HepG2 (cell line): ENCODE measurements around the gene PAN2. TPM values are rescaled to one million over a fixed set of nuclear protein-coding genes. Genes with fewer than 3 reads are reported as not detected.

ENCODE experiments used
- ATAC-seq: fragments of 200-7000 bp; cut with Tn5 transposase; 3 replicates; pipeline ENCODE4 v1.9.1; 2020; ENCODE audit warnings: mild to moderate bottlenecking, moderate library complexity
- BruUV-seq: library from RNA; stranded (reverse); fragments of 400-500 nt; replicated peaks from 2 replicates; lab custom pipeline; 2021; lab: Mats Ljungman, UMichigan
- CTCF ChIA-PET: fragments of 300-600 bp; formaldehyde crosslinking; extraction: SDS; loops from one replicate; lab custom pipeline; 2021; ENCODE audit warnings: low total read pairs, inconsistent platforms, low intra/inter-chr PET ratio; lab: Yijun Ruan, JAX
- POLR2A ChIA-PET: fragments of 350-600 bp; sonication (Branson Sonifier 250); formaldehyde crosslinking; loops from one replicate; lab custom pipeline; 2020; ENCODE audit warnings: antibody characterized with exemption, inconsistent platforms; lab: Yijun Ruan, JAX
- DNase-seq: peaks from one replicate; pipeline ENCODE4 v3.0.0-alpha.2; 2015; ENCODE audit warnings: low spot score
- FAIRE-seq: peaks from 3 replicates; lab custom pipeline; 2011; peaks lifted over from hg19 to GRCh38; lab: Jason Lieb, UNC
- H2AFZ ChIP-seq: one replicate; pipeline ENCODE4 v1.6.1; 2011; ENCODE audit warnings: low read length, inconsistent platforms
- H3K27ac ChIP-seq: fragments of 300-600 bp; 3 replicates; pipeline ENCODE4 v1.8.0; 2011; ENCODE audit warnings: mixed run types, mild to moderate bottlenecking, mixed read lengths, low read length, inconsistent platforms; ENCODE audit not compliant: insufficient read depth; ENCODE audit errors: extremely low read length
- H3K27me3 ChIP-seq, 2 experiments: fragments of 200-600 bp in 1 of 2; 2 replicates in 1 of 2; 3 replicates in 1 of 2; pipeline versions ENCODE4 v1.6.0 to v1.8.0; 2011; ENCODE audit warnings: low read length in 2 of 2, mild to moderate bottlenecking in 2 of 2, moderate library complexity in 2 of 2, inconsistent platforms in 1 of 2; ENCODE audit not compliant: insufficient read depth in 2 of 2, control insufficient read depth in 1 of 2
- H3K36me3 ChIP-seq, 2 experiments: fragments of 200-600 bp in 1 of 2; replicated peaks in 1 of 2; 2 replicates in 1 of 2; 3 replicates in 1 of 2; pipeline versions ENCODE4 v1.5.1 to v1.8.0; 2011; ENCODE audit warnings: low read length in 2 of 2, inconsistent platforms in 1 of 2; ENCODE audit not compliant: insufficient read depth in 2 of 2, control insufficient read depth in 1 of 2
- H3K4me1 ChIP-seq: 2 replicates; pipeline ENCODE4 v1.5.1; 2012; ENCODE audit warnings: low read length, inconsistent platforms; ENCODE audit not compliant: insufficient read depth
- H3K4me2 ChIP-seq: 2 replicates; pipeline ENCODE4 v1.6.0; 2011; ENCODE audit warnings: low read depth, low read length, inconsistent platforms
- H3K4me3 ChIP-seq, 3 experiments: fragments of 200-600 bp in 1 of 3; sonication (generic), shearing (Covaris generic) in 1 of 3; replicated peaks in 1 of 3; 2 replicates each; pipeline ENCODE4 v1.5.1; 2011 to 2016; ENCODE audit warnings: low read length in 3 of 3, inconsistent platforms in 2 of 3, low read depth in 2 of 3, mild to moderate bottlenecking in 2 of 3, control low read depth in 1 of 3, mixed read lengths in 1 of 3; ENCODE audit not compliant: insufficient read depth in 1 of 3
- H3K79me2 ChIP-seq: one replicate; pipeline ENCODE4 v1.6.1; 2011; ENCODE audit warnings: low read length, inconsistent platforms; ENCODE audit not compliant: insufficient read depth
- H3K9ac ChIP-seq: 2 replicates; pipeline ENCODE4 v1.6.0; 2011; ENCODE audit warnings: mild to moderate bottlenecking, low read depth, low read length, inconsistent platforms; ENCODE audit not compliant: insufficient read depth
- H3K9me3 ChIP-seq: 2 replicates; pipeline ENCODE4 v1.5.1; 2012; ENCODE audit warnings: mild to moderate bottlenecking, low read length
- H4K20me1 ChIP-seq: 2 replicates; pipeline ENCODE4 v1.6.0; 2011; ENCODE audit warnings: inconsistent platforms, mild to moderate bottlenecking, low read length, moderate library complexity; ENCODE audit not compliant: insufficient read depth
- ATAD3A ChIP-seq: sonication (generic); formaldehyde crosslinking; IDR thresholded peaks from 2 replicates; pipeline ENCODE4 v1.4.0; 2020; ENCODE audit warnings: missing genetic modification reagents
- FOXO1 ChIP-seq: sonication (generic); formaldehyde crosslinking; IDR thresholded peaks from 2 replicates; pipeline ENCODE4 v1.4.0; 2020; ENCODE audit warnings: missing genetic modification reagents
- LBX2 ChIP-seq: sonication (generic); formaldehyde crosslinking; IDR thresholded peaks from 2 replicates; pipeline ENCODE4 v1.5.0; 2020; ENCODE audit warnings: missing genetic modification reagents, mild to moderate bottlenecking, borderline replicate concordance
- MTERF4 ChIP-seq: sonication (generic); formaldehyde crosslinking; IDR thresholded peaks from 2 replicates; pipeline ENCODE4 v1.8.0; 2023; ENCODE audit warnings: mild to moderate bottlenecking, missing genetic modification reagents
- NR2F1 ChIP-seq, 2 experiments: fragments of 450-650 bp in 1 of 2; formaldehyde crosslinking in 1 of 2; IDR thresholded peaks; 2 replicates each; pipeline versions ENCODE4 v1.5.0 to v1.6.1; 2016 to 2020; ENCODE audit warnings: mild to moderate bottlenecking in 1 of 2, missing compliant biosample characterization in 1 of 2, missing genetic modification reagents in 1 of 2, moderate library complexity in 1 of 2
- PPARG ChIP-seq: conservative IDR thresholded peaks from 2 replicates; pipeline ENCODE4 v1.6.1; 2016; ENCODE audit warnings: missing biosample characterization, missing genetic modification reagents
- RFXAP ChIP-seq: sonication (generic); formaldehyde crosslinking; IDR thresholded peaks from 2 replicates; pipeline ENCODE4 v1.4.0; 2020; ENCODE audit warnings: missing genetic modification reagents, borderline replicate concordance
- SCMH1 ChIP-seq: sonication (generic); formaldehyde crosslinking; IDR thresholded peaks from 2 replicates; pipeline ENCODE4 v1.9.0; 2021; ENCODE audit warnings: missing genetic modification reagents, mild to moderate bottlenecking, borderline replicate concordance
- ZBTB4 ChIP-seq: sonication (generic); formaldehyde crosslinking; IDR thresholded peaks from 2 replicates; pipeline ENCODE4 v1.4.0; 2020; ENCODE audit warnings: missing genetic modification reagents, mild to moderate bottlenecking, borderline replicate concordance
- ZNF800 ChIP-seq: sonication (generic); formaldehyde crosslinking; IDR thresholded peaks from 2 replicates; pipeline ENCODE4 v1.4.0; 2020; ENCODE audit warnings: missing genetic modification reagents
- whole genome bisulfite sequencing: methylation state at CpG from one replicate; pipeline ENCODE4 v1.1.6; 2017; ENCODE audit warnings: low lambda C conversion rate; 5-methylcytosine and 5-hydroxymethylcytosine counted together
- in situ Hi-C: cut with HindIII; loops from 2 replicates; pipeline ENCODE4 v1.10.0; 2017; ENCODE audit warnings: low pct_unique_long_range_greater_than_20kb; ENCODE audit not compliant: extremely low pct_ligation_motif_present
- intact Hi-C: fragments of 100-400 bp; cut with micrococcal nuclease; formaldehyde crosslinking; loops from one replicate; pipeline ENCODE4 v1.10.0; 2022; ENCODE audit not compliant: unreplicated experiment
- polyA plus RNA-seq, 8 experiments: library from polyadenylated mRNA; depleted of rRNA in 3 of 8; stranded (reverse) in 7 of 8; unstranded in 1 of 8; fragments of >200 nt; fragmentation: Illumina TruSeq in 4 of 8; extraction: Trizol in 4 of 8; gene quantifications; 2 replicates each; pipeline versions ENCODE4 v1.2.1 to v1.2.3, GENCODE V29; 2011 to 2016; ENCODE audit warnings: low read depth in 4 of 8, missing spikeins in 1 of 8, mixed read lengths in 1 of 8; ENCODE audit not compliant: insufficient read depth in 1 of 8
- total RNA-seq, 5 experiments: library from RNA; depleted of rRNA; stranded (reverse); fragments of >200 nt; fragmentation: Illumina TruSeq; extraction: Trizol; gene quantifications; 2 replicates each; pipeline ENCODE4 v1.2.3, GENCODE V29; 2016; ENCODE audit warnings: low read depth in 1 of 5
- TF ChIP-seq, protein P1 (sequence below): sonication (generic); formaldehyde crosslinking; IDR thresholded peaks from 2 replicates; pipeline ENCODE4 v1.5.0; 2020; ENCODE audit warnings: mild to moderate bottlenecking, missing genetic modification reagents, moderate library complexity

PAN2 gene
- total and polyA plus RNA-seq, 2 of the 13 experiments (the other 11 are each of a cell fraction or from before 2014, with no cell fraction given): 27.2 to 61.1 TPM

DNA sequence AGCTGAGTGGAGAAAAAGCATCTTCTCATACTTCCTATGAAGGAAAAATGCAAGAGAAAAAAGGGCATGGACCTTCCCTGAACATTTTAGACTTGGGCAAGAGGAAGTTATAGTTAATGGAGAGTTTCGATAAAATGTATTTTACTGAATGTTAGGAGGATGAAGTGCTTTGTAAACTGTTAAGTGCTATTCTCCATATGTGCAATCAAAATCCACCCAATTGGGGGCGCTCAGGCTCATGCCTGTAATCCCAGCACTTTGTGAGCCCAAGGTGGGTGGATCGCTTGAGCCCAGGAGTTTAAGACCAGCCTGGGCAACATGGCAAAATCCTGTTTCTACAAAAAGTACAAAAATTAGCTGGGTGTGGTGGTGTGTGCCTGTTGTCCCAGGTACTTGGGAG, 16.1 kb downstream of the PAN2 start (continued):
- TF ChIP-seq PPARG (no peak), FOXO1 (CRISPR knock-in tag) (no peak), LBX2 (CRISPR knock-in tag) (no peak)
- TF ChIP-seq, protein P1, sequence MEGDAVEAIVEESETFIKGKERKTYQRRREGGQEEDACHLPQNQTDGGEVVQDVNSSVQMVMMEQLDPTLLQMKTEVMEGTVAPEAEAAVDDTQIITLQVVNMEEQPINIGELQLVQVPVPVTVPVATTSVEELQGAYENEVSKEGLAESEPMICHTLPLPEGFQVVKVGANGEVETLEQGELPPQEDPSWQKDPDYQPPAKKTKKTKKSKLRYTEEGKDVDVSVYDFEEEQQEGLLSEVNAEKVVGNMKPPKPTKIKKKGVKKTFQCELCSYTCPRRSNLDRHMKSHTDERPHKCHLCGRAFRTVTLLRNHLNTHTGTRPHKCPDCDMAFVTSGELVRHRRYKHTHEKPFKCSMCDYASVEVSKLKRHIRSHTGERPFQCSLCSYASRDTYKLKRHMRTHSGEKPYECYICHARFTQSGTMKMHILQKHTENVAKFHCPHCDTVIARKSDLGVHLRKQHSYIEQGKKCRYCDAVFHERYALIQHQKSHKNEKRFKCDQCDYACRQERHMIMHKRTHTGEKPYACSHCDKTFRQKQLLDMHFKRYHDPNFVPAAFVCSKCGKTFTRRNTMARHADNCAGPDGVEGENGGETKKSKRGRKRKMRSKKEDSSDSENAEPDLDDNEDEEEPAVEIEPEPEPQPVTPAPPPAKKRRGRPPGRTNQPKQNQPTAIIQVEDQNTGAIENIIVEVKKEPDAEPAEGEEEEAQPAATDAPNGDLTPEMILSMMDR (CRISPR knock-in tag): peak; percentile 14; the same call in 1 of the 2 replicates

DNA sequence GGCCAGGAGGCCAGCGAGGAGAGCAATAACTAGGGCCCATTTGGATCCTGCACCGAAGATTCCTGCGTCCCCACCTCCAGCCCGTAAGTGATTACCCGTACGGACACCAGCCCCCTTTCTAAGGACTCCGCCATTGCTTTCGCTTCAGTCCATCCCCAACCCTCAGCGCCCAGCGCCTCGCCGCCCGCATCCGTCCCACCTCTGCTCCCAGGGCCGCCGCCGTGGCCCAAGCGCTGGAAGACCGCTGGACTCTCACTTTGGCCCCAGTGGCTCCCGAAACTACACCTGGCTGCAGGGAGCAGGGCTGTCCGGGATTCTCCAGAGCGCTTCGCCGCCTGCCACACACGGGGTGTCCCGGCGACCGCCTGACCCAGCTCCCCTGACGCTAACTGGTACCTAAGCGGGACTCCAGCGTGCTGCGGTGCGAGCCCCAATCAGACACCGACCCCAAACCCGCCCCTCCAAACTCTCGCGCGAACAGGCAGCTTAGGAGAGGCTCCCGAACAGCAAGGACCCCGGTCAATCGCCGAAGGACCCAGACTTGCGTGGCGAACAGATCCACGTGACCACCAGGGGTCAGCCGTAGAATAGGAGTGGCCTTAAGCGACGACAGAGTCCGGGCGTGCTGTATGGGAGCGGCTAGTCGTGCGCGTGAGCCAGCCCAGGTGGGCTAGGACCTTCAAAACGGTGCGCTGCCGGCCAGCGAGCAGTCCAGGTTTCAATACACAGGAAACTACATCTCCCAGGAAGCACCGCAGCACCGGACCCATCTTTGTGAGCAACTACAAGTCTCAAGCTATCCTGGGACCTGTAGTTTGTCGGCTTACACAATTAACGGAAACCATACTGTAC, 18.0 kb downstream of the PAN2 start, which contains the start of gene CNPY2:
Gene CNPY2 (minus strand): TSS at position 367 of the 852 bp plus-strand sequence. CDS start 771 bp downstream, outside the sequence.
- peaks cover 8 to 15% of the 10 kb centered on the region in 2 experiments for H3K36me3 ChIP-seq
- no peaks in the 10 kb centered on the region for H3K9me3 ChIP-seq
- FAIRE-seq (peak; percentile 97), ATAC-seq (peak; percentile 96), DNase-seq (peak; percentile 99)
- peak within 1 kb of the TSS; percentile 92 for H3K4me2 ChIP-seq
- CTCF ChIA-PET: interaction anchor here (0.7 kb wide), 1 partner anchor 149 kb away, joined by 4 read pairs; no protein-coding TSS in a partner anchor
- 0% methylated on average over 24 of the region's 62 CpGs for WGBS
- H3K79me2 ChIP-seq: peaks cover 17% of the 10 kb centered on the region
- H3K4me3 ChIP-seq: peak within 1 kb of the TSS; percentile 83 to 90 (median 84)
- H4K20me1 ChIP-seq: no peaks in the 10 kb centered on the region
- POLR2A ChIA-PET: interaction anchor here (0.5 to 3.8 kb wide), 37 partner anchors 9 to 321 kb away, joined by 3 to 71 read pairs (median 5); partner anchors contain the start of genes ANKRD52, APOF, COQ10A and GLS2
- in situ Hi-C loops: loop anchor here (5.0 kb wide), 1 partner anchor 146 kb away; no protein-coding TSS in a partner anchor
- no peaks in the 10 kb centered on the region; a peak in 1 of 5 replicates for H3K27me3 ChIP-seq
- H3K4me1 ChIP-seq: peaks cover 24% of the 10 kb centered on the region
- intact Hi-C loops: loop anchor here (1.0 to 2.0 kb wide), 3 partner anchors 15 to 149 kb away; partner anchors contain the start of genes CS and STAT2
- no peak within 1 kb of the TSS for H2AFZ ChIP-seq
- BruUV-seq: no TSS peak
- peak within 1 kb of the TSS; percentile 83 for H3K27ac ChIP-seq
- H3K9ac ChIP-seq: peak within 1 kb of the TSS; percentile 93
- TF ChIP-seq RFXAP (CRISPR knock-in tag) (peak; percentile 89), ZBTB4 (CRISPR knock-in tag) (no peak), ZNF800 (CRISPR knock-in tag) (peak; percentile 82; the same call in 1 of the 2 replicates), SCMH1 (CRISPR knock-in tag) (no peak), MTERF4 (peak; percentile 99), ATAD3A (CRISPR knock-in tag) (no peak), NR2F1 (CRISPR knock-in tag; IDR thresholded peaks at IDR 0.05) (no peak; a peak in 1 of 4 replicates)
